A549 (cell line): ENCODE data around the gene PRKAG2. TPM values are rescaled to one million over a fixed set of nuclear protein-coding genes. Genes with fewer than 3 reads are reported as not detected.

Experiments used
- ATAC-seq, 2 experiments: fragments of 200-7000 bp in 1 of 2; fragments of >200 bp in 1 of 2; cut with Nextera tagmentation in 1 of 2; cut with Tn5 transposase in 1 of 2; 3 replicates each; pipeline versions ENCODE4 v1.8.0 to v1.9.1; 2018 to 2020; ENCODE audit warnings: mild to moderate bottlenecking in 1 of 2, moderate library complexity in 1 of 2
- CTCF ChIA-PET: fragments of 300-600 bp; sonication (Branson Sonifier 250); formaldehyde crosslinking; extraction: SDS; loops from one replicate; lab custom pipeline; 2021; ENCODE audit warnings: antibody characterized with exemption, inconsistent platforms; lab: Yijun Ruan, JAX
- POLR2A ChIA-PET: fragments of 350-600 bp; formaldehyde crosslinking; extraction: SDS; loops from one replicate; lab custom pipeline; 2021; ENCODE audit warnings: antibody characterized with exemption, inconsistent platforms; lab: Yijun Ruan, JAX
- DNase-seq, 2 experiments: peaks; one replicate each; pipeline versions ENCODE4 v3.0.0 to v3.0.0-alpha.2; 2011 to 2016; ENCODE audit warnings: low read depth in 1 of 2, low spot score in 1 of 2
- FAIRE-seq: peaks from 2 replicates; lab custom pipeline; 2011; peaks lifted over from hg19 to GRCh38; lab: Jason Lieb, UNC
- H3K27ac ChIP-seq, 2 experiments: fragments of >200 bp; sonication (Bioruptor Twin); formaldehyde crosslinking; 3 replicates each; pipeline ENCODE4 v1.5.1; 2016 to 2017
- H3K4me1 ChIP-seq: fragments of >200 bp; sonication (Bioruptor Twin); formaldehyde crosslinking; 3 replicates; pipeline ENCODE4 v1.6.1; 2016
- H3K4me2 ChIP-seq: fragments of >200 bp; sonication (Bioruptor Twin); formaldehyde crosslinking; 3 replicates; pipeline ENCODE4 v1.6.1; 2016
- H3K4me3 ChIP-seq: fragments of >200 bp; sonication (Bioruptor Twin); formaldehyde crosslinking; 3 replicates; pipeline ENCODE4 v1.5.1; 2016
- H3K9me3 ChIP-seq: fragments of >200 bp; sonication (Bioruptor Twin); formaldehyde crosslinking; 3 replicates; pipeline ENCODE4 v1.6.1; 2016
- BHLHE40 ChIP-seq: IDR thresholded peaks from 2 replicates; pipeline ENCODE4 v1.6.1; 2012; ENCODE audit warnings: low read depth, low read length, inconsistent platforms
- CEBPB ChIP-seq, 2 experiments: fragments of >200 bp in 1 of 2; sonication (Bioruptor Twin) in 1 of 2; formaldehyde crosslinking in 1 of 2; IDR thresholded peaks; 2 replicates each; pipeline ENCODE4 v1.6.1; 2012 to 2016
- FOSB ChIP-seq: fragments of 250-450 bp; sonication (Bioruptor Pico); IDR thresholded peaks from 2 replicates; pipeline ENCODE4 v1.5.0; 2020; ENCODE audit warnings: mild to moderate bottlenecking, moderate library complexity
- GATA3 ChIP-seq: IDR thresholded peaks from 2 replicates; pipeline ENCODE4 v1.6.1; 2012; ENCODE audit warnings: borderline replicate concordance
- JUN ChIP-seq, 2 experiments: fragments of >200 bp; sonication (Bioruptor Twin); formaldehyde crosslinking; IDR thresholded peaks; 2 replicates in 1 of 2; 3 replicates in 1 of 2; pipeline ENCODE4 v1.6.1; 2016 to 2017
- KDM5A ChIP-seq: fragments of 200-600 bp; sonication (generic); IDR thresholded peaks from 2 replicates; pipeline ENCODE4 v1.6.1; 2016; ENCODE audit warnings: antibody characterized with exemption, mild to moderate bottlenecking
- MYC ChIP-seq: IDR thresholded peaks from 2 replicates; pipeline ENCODE4 v1.6.1; 2012; ENCODE audit warnings: mild to moderate bottlenecking, inconsistent platforms, low read length, improper control_type of control experiment, borderline replicate concordance
- NPAS2 ChIP-seq: fragments of 250-450 bp; sonication (Bioruptor Pico); IDR thresholded peaks from 2 replicates; pipeline ENCODE4 v1.8.0; 2022; ENCODE audit warnings: mild to moderate bottlenecking, moderate library complexity, borderline replicate concordance
- NR3C1 ChIP-seq: fragments of >200 bp; sonication (Bioruptor Twin); formaldehyde crosslinking; IDR thresholded peaks from 3 replicates; pipeline ENCODE4 v1.6.1; 2017
- POLR2A ChIP-seq: IDR thresholded peaks from 2 replicates; pipeline ENCODE4 v1.6.1; 2012; ENCODE audit warnings: mild to moderate bottlenecking, low read length
- RAD21 ChIP-seq, 2 experiments: fragments of >200 bp in 1 of 2; sonication (Bioruptor Twin) in 1 of 2; formaldehyde crosslinking in 1 of 2; IDR thresholded peaks in 1 of 2; conservative IDR thresholded peaks in 1 of 2; 2 replicates in 1 of 2; 3 replicates in 1 of 2; pipeline ENCODE4 v1.6.1; 2012 to 2018; ENCODE audit warnings: inconsistent platforms in 1 of 2
- RFX5 ChIP-seq: fragments of 450-650 bp; IDR thresholded peaks from 2 replicates; pipeline ENCODE4 v1.7.1; 2014; ENCODE audit warnings: antibody characterized with exemption, mild to moderate bottlenecking, moderate library complexity
- SMC3 ChIP-seq: fragments of >200 bp; sonication (Bioruptor Twin); formaldehyde crosslinking; IDR thresholded peaks from 3 replicates; pipeline ENCODE4 v1.6.1; 2018; ENCODE audit warnings: inconsistent platforms
- WGBS: methylation state at CpG from one replicate; pipeline ENCODE4 v1.1.6; 2017; ENCODE audit errors: missing lambda C conversion rate; 5-methylcytosine and 5-hydroxymethylcytosine counted together
- polyA plus RNA-seq, 4 experiments: library from polyadenylated mRNA; depleted of rRNA in 3 of 4; stranded (reverse); fragments of >200 nt; fragmentation: RNase III in 1 of 4; extraction: RNeasy Plus Mini Kit Qiagen cat#74134 plus additional on column Dnase treatment in 1 of 4; gene quantifications; 2 replicates in 3 of 4; 3 replicates in 1 of 4; pipeline ENCODE4 v1.2.3, GENCODE V29; 2011 to 2017
- TF ChIP-seq, protein P1 (sequence below): fragments of >200 bp; sonication (Bioruptor Twin); formaldehyde crosslinking; IDR thresholded peaks from 3 replicates; pipeline ENCODE4 v1.6.1; 2016
- TF ChIP-seq, protein P2 (sequence below): fragments of >200 bp; sonication (Bioruptor Twin); formaldehyde crosslinking; IDR thresholded peaks from 3 replicates; pipeline ENCODE4 v1.5.1; 2016
- TF ChIP-seq, protein P3 (sequence below): IDR thresholded peaks from 2 replicates; pipeline ENCODE4 v1.6.1; 2012
- TF ChIP-seq, protein P4 (sequence below): IDR thresholded peaks from 2 replicates; pipeline ENCODE4 v1.6.1; 2012; ENCODE audit warnings: low read depth, borderline replicate concordance

The PRKAG2 gene
- polyA plus RNA-seq, 2 of the 4 experiments (the other 2 are of a cell fraction): 26.5 to 31.7 TPM

DNA sequence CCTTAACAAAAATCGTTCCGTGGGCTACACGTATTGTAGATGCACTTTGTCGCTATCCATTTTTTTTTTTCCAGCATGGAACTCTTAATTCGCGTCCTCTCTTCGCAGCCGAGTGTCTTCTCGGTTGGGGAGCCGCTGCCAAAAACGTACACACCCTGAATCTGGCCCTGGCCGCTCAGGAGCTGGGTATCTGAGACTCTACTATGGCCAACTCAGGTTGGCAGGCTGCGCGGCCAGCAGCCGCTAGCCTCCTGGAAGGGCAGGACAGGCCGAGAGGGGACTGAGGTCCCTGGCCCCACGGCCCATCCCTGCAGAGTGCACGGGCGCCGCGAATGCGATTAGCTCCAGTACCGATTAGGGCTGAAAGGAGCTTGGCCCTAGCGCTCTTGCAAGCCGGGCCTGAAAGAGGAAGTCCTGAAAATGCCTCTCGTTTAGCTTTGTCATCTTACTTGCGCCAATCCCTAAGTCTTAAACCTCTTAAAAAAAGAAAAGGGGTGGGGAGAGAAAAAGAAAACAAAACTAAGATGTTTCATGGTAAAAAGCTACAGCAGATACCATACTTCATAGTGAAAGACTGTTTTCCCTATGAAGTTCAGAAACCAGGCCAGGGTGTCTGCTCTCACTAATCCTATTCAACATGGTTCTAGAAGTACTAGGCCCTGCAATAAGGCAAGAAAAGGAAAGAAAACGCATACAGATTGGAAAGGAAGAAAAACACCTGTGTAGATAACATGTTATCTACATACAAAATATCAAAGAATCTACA, 244.0 kb downstream of the PRKAG2 start:
- TF ChIP-seq BHLHE40: no peak
- no peak for TF ChIP-seq GATA3
- TF ChIP-seq FOSB (CRISPR knock-in tag): no peak
- no peak for TF ChIP-seq NR3C1
- no peak for TF ChIP-seq CEBPB (IDR thresholded peaks at IDR 0.05)
- TF ChIP-seq KDM5A: no peak
- TF ChIP-seq, protein P1, sequence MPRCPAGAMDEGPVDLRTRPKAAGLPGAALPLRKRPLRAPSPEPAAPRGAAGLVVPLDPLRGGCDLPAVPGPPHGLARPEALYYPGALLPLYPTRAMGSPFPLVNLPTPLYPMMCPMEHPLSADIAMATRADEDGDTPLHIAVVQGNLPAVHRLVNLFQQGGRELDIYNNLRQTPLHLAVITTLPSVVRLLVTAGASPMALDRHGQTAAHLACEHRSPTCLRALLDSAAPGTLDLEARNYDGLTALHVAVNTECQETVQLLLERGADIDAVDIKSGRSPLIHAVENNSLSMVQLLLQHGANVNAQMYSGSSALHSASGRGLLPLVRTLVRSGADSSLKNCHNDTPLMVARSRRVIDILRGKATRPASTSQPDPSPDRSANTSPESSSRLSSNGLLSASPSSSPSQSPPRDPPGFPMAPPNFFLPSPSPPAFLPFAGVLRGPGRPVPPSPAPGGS: no peak
- TF ChIP-seq RAD21 (conservative IDR thresholded peaks at IDR 0.05 in 1 of 2, IDR thresholded peaks at IDR 0.05 in 1 of 2): no peak
- ChIA-PET CTCF (interaction anchor here (0.5 to 14.2 kb wide), 44 partner anchors 9 to 364 kb away, joined by 3 to 173 read pairs (median 5); no protein-coding TSS in a partner anchor), POLR2A (interaction anchor here (0.6 to 1.9 kb wide), 9 partner anchors 18 to 126 kb away, joined by 3 to 8 read pairs (median 6); no protein-coding TSS in a partner anchor)
- Histone ChIP-seq H3K4me2 (peak overlapping the region; percentile 78), H3K4me1 (peaks cover 35% of the 10 kb centered on the region), H3K4me3 (peak overlapping the region; percentile 91), H3K9me3 (no peaks in the 10 kb centered on the region; the same call in 2 of the 3 replicates), H3K27ac (peak overlapping the region; percentile 94)
- DNase-seq (no peak), FAIRE-seq (no peak), ATAC-seq (peak in 1 of 2 experiments; percentile 5; a peak in 3 of 6 replicates)
- 74% methylated on average over 25 of the region's 28 CpGs for WGBS

DNA sequence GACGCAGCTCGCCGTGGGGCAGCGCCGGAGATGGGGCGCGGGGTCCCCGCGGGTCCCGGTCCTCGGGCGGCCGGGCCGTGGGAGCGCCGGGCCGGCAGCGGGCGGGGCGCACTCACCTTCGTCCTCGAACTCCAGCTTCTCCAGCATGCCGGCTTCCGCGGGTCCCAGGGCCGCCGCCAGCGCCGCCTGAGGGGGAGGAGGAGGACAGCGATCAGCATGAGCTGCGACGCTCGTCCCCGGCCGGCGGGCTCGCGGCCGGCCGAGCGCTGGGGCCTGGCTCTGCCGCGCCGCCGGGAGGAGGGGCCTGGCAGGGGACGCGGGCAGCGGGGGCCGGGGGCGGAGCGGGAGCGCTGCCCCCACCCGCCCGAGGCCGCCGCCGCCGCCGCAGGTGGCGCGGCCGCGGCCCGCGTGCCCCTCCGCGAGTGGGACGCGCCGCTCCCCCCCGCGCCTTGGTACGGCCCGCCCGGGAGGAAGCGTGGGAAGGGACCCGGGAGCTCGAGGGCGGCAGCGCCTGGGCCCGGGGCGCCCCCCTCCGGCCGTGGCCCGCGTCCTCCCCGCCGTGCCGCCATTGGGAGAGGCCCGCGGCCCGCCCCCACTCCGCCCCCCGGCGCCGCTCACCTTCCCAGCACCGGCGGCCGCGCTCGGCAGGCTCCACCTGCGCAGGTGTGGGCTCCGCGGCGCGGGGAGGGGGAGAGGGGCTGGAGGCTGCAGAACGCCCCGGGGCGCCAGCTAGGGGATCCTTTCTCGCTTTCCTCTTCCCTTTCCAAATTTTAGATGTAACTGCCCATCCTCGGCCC, 244.8 kb downstream of the PRKAG2 start:
- peak; percentile 91 for ATAC-seq
- CTCF ChIA-PET: interaction anchor here (0.6 to 14.2 kb wide), 54 partner anchors 8 to 279 kb away, joined by 3 to 173 read pairs (median 5); no protein-coding TSS in a partner anchor
- H3K4me1 ChIP-seq: peaks cover 27% of the 10 kb centered on the region
- H3K9me3 ChIP-seq: no peaks in the 10 kb centered on the region; the same call in 2 of the 3 replicates
- H3K4me3 ChIP-seq: peak overlapping the region; percentile 91
- TF ChIP-seq RFX5 (no peak), NPAS2 (CRISPR knock-in tag) (no peak), SMC3 (peak; percentile 76), JUN (IDR thresholded peaks at IDR 0.05) (peak in 1 of 2 experiments; percentile 75; a peak in 3 of 5 replicates), MYC (peak; percentile 43; the same call in 1 of the 2 replicates), POLR2A (peak; percentile 46), RAD21 (conservative IDR thresholded peaks at IDR 0.05 in 1 of 2, IDR thresholded peaks at IDR 0.05 in 1 of 2) (peak; percentile 32 to 62; a peak in 4 of 5 replicates)
- TF ChIP-seq, protein P2, sequence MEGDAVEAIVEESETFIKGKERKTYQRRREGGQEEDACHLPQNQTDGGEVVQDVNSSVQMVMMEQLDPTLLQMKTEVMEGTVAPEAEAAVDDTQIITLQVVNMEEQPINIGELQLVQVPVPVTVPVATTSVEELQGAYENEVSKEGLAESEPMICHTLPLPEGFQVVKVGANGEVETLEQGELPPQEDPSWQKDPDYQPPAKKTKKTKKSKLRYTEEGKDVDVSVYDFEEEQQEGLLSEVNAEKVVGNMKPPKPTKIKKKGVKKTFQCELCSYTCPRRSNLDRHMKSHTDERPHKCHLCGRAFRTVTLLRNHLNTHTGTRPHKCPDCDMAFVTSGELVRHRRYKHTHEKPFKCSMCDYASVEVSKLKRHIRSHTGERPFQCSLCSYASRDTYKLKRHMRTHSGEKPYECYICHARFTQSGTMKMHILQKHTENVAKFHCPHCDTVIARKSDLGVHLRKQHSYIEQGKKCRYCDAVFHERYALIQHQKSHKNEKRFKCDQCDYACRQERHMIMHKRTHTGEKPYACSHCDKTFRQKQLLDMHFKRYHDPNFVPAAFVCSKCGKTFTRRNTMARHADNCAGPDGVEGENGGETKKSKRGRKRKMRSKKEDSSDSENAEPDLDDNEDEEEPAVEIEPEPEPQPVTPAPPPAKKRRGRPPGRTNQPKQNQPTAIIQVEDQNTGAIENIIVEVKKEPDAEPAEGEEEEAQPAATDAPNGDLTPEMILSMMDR: peak; percentile 82
- TF ChIP-seq, protein P3, sequence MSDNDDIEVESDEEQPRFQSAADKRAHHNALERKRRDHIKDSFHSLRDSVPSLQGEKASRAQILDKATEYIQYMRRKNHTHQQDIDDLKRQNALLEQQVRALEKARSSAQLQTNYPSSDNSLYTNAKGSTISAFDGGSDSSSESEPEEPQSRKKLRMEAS: peak; percentile 51
- TF ChIP-seq, protein P4, sequence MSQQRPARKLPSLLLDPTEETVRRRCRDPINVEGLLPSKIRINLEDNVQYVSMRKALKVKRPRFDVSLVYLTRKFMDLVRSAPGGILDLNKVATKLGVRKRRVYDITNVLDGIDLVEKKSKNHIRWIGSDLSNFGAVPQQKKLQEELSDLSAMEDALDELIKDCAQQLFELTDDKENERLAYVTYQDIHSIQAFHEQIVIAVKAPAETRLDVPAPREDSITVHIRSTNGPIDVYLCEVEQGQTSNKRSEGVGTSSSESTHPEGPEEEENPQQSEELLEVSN: peak; percentile 61; the same call in 1 of the 2 replicates
- TF ChIP-seq, protein P1: 0 out of 3 replicates have a peak, but pooled peaks have one; percentile 57
- DNase-seq: peak; percentile 49 to 77
- H3K27ac ChIP-seq: peak overlapping the region; percentile 94
- no peak for FAIRE-seq
- H3K4me2 ChIP-seq: peak overlapping the region; percentile 78
- POLR2A ChIA-PET: interaction anchor here (0.6 to 1.9 kb wide), 13 partner anchors 19 to 126 kb away, joined by 3 to 8 read pairs (median 4); no protein-coding TSS in a partner anchor
- 8% methylated on average over 14 of the region's 111 CpGs for WGBS
